Keratinocyte (primary cell): ENCODE results near the gene OTUD4.

Source experiments
- CTCF ChIP-seq, 3 experiments: IDR thresholded peaks in 1 of 3; conservative IDR thresholded peaks in 1 of 3; optimal IDR thresholded peaks in 1 of 3; 2 replicates in 2 of 3; 3 replicates in 1 of 3; pipeline versions ENCODE3 to v1.5.1; 2011; ENCODE audit warnings: low read length in 3 of 3, mild to moderate bottlenecking in 3 of 3, moderate library complexity in 2 of 3, control low read depth in 1 of 3, inconsistent platforms in 1 of 3; ENCODE audit not compliant: insufficient read depth in 2 of 3; ENCODE audit errors: extremely low read depth in 1 of 3
- EZH2 ChIP-seq: IDR thresholded peaks from one replicate; pipeline ENCODE4 v1.6.1; 2012; ENCODE audit warnings: inconsistent platforms, mild to moderate bottlenecking, low read length, moderate library complexity

- no peak for TF ChIP-seq CTCF (optimal IDR thresholded peaks at IDR 0.05 in 1 of 3, IDR thresholded peaks at IDR 0.05 in 1 of 3, conservative IDR thresholded peaks at IDR 0.05 in 1 of 3; ENCODE audit: extremely low read depth in 1 of 3, insufficient read depth in 2 of 3, low read length in 3 of 3)
- TF ChIP-seq EZH2 = no peak
Measured at GRCh38 chr4:145219090-145219489, 38.7 kb upstream of the OTUD4 start.
